Islet precursor cell (in vitro differentiated cells): ENCODE results near the gene SLFN12L.

Experiments used
- DNase-seq: peaks from one replicate; pipeline ENCODE4 v3.0.0-alpha.2; 2018

SLFN12L gene

DNA sequence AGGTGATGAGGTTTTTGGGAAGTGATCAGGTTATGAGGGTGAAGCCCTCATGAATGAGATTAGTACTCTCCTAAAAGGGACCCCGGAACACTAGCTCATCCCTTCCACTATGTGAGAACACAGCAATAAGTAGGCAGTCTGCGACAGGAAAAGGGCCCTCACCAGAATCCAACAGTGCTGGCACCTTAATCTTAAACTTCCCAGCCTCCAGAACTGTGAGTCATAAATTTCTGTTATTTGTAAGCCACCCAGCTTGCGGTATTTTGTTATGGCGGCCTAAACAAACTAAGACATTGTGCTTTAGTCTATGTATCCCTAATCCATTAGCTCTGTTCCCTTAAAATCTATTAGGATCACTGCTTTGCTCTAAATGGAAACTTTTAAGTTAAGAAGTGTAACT, 113.7 kb downstream of the SLFN12L start:
- DNase-seq, result no peak
